ENCODE measurements around the gene TPRG1. TPM values are rescaled to one million over a fixed set of nuclear protein-coding genes. Genes with fewer than 3 reads are reported as not detected.

Gene TPRG1
- total RNA-seq, 1 experiment from 2014 or later, result 0.35 TPM

- no peak for DNase-seq
- Histone ChIP-seq H3K4me3 (ENCODE audit: insufficient read depth, low read depth, low read length) (no peak overlapping the region), H3K36me3 (replicated peaks; ENCODE audit: control insufficient read depth, insufficient read depth, low read length) (no peaks in the 10 kb centered on the region), H3K27me3 (ENCODE audit: control insufficient read depth, insufficient read depth, low read length) (no peaks in the 10 kb centered on the region)
These were observed 123.3 kb downstream of the TPRG1 start for GRCh38 chr3:189295089-189295488.

DNA sequence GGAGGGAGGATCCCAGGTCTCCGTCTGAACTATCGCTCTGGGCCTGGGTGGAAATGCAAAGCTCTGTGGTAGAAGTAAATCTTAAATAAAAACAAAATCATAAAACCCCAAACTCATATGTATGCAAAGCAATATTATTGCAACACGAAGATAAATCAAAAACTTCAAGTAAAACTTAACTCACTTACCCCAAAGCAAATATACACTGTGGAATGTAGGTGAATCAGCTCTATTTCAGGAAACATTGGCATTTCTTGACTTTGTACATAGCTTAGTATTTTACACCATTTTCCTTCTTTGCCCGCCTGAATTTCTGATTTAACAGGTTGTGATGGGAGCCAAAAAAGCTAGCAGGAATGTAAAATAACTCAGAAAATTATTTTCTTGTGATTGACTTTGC is 126.2 kb downstream of the TPRG1 start:
- DNase-seq, result no peak
- H3K4me3 ChIP-seq (ENCODE audit: insufficient read depth, low read depth, low read length), result no peak overlapping the region
- H3K27me3 ChIP-seq (ENCODE audit: control insufficient read depth, insufficient read depth, low read length), result no peaks in the 10 kb centered on the region
- no peaks in the 10 kb centered on the region for H3K36me3 ChIP-seq (replicated peaks; ENCODE audit: control insufficient read depth, insufficient read depth, low read length)

DNA sequence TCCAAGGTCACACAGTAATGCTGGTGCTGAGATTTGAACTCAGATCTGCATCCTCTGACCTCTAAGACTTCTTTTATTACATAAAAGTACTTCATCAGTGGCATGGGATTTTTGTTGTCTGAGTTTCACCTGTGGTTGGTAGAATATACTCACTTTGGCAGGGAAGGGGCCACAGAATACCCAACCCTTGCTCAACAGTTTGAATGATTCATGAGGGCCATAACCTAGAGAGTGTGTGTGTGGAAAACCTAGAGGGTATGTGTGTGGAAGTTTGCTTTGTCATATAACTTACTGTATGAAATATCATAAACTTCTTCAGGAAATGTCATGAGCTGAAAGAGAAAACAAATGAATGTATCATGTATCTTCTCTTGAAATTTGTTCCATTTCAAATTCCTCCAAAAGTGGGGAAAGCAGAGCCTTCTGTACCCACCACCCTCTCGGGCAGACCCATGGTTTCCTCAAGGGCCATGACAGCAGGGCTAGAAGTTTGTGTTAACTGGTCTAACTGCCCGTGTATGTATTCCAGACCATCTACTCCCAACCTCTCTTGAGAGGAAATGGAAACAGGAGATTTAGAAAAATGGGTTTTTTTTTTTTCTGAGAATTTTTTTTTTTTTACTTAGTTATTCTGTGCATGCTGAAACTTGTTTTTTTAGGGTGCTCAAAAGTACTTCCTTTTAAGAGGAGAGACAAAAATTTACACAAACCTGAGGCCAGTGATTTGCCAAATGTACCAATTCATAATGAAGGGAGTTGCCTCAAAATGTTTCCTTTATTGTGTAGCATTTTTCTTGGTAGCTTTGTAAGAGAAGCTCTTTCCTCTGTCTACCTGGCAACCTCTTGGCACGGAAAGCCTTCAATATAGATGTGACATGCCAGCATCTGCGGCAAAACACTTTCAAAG is 127.0 kb downstream of the TPRG1 start:
- Histone ChIP-seq H3K36me3 (replicated peaks; ENCODE audit: control insufficient read depth, insufficient read depth, low read length) (no peaks in the 10 kb centered on the region), H3K4me3 (ENCODE audit: insufficient read depth, low read depth, low read length) (no peak overlapping the region)
- DNase-seq, result no peak

DNA sequence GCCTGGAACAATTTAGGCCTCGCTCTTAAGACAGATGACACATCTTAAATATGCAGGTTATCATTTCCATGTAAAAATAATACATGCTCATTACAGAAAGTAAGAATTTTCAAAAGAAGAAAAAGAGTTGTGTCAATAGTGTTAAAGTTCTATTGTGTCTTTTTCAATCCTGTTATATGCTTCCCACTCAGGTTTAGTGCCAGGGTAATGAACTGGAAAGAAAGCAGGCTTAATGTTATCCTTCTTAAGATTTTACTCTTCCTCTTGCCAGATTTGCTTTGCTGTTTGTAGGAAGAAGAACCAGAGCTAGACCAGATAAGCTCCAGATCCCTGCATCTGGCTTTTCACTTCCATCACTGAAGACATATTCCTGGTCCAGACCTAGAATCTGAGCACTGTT is 128.6 kb downstream of the TPRG1 start:
- H3K36me3 ChIP-seq (replicated peaks; ENCODE audit: control insufficient read depth, insufficient read depth, low read length), result no peaks in the 10 kb centered on the region
- H3K27me3 ChIP-seq (ENCODE audit: control insufficient read depth, insufficient read depth, low read length), result no peaks in the 10 kb centered on the region
- DNase-seq, result no peak
- no peak overlapping the region for H3K4me3 ChIP-seq (ENCODE audit: insufficient read depth, low read depth, low read length)

More for the DNA sequence above, 127.0 kb downstream of the TPRG1 start:
- H3K27me3 ChIP-seq (ENCODE audit: control insufficient read depth, insufficient read depth, low read length), result no peaks in the 10 kb centered on the region

- no peak overlapping the region for H3K4me3 ChIP-seq (ENCODE audit: insufficient read depth, low read depth, low read length)
These were observed 129.7 kb downstream of the TPRG1 start for GRCh38 chr3:189301479-189301878.

GRCh38 chr3:189303584-189303983 is 131.8 kb downstream of the TPRG1 start:
- no peaks in the 10 kb centered on the region for H3K36me3 ChIP-seq (replicated peaks; ENCODE audit: control insufficient read depth, insufficient read depth, low read length)
- H3K27me3 ChIP-seq (ENCODE audit: control insufficient read depth, insufficient read depth, low read length), result no peaks in the 10 kb centered on the region
- DNase-seq, result no peak
- H3K4me3 ChIP-seq (ENCODE audit: insufficient read depth, low read depth, low read length), result no peak overlapping the region

More at GRCh38 chr3:189301479-189301878, 129.7 kb downstream of the TPRG1 start:
- no peaks in the 10 kb centered on the region for H3K27me3 ChIP-seq (ENCODE audit: control insufficient read depth, insufficient read depth, low read length)
- no peak for DNase-seq
- H3K36me3 ChIP-seq (replicated peaks; ENCODE audit: control insufficient read depth, insufficient read depth, low read length), result no peaks in the 10 kb centered on the region

GRCh38 chr3:189304465-189305351 is 132.9 kb downstream of the TPRG1 start:
- no peak for DNase-seq
- Histone ChIP-seq H3K36me3 (replicated peaks; ENCODE audit: control insufficient read depth, insufficient read depth, low read length) (no peaks in the 10 kb centered on the region), H3K4me3 (ENCODE audit: insufficient read depth, low read depth, low read length) (no peak overlapping the region), H3K27me3 (ENCODE audit: control insufficient read depth, insufficient read depth, low read length) (no peaks in the 10 kb centered on the region)

GRCh38 chr3:189305412-189305811 is 133.6 kb downstream of the TPRG1 start:
- Histone ChIP-seq H3K36me3 (replicated peaks; ENCODE audit: control insufficient read depth, insufficient read depth, low read length) (no peaks in the 10 kb centered on the region), H3K27me3 (ENCODE audit: control insufficient read depth, insufficient read depth, low read length) (no peaks in the 10 kb centered on the region), H3K4me3 (ENCODE audit: insufficient read depth, low read depth, low read length) (no peak overlapping the region)
- no peak for DNase-seq

DNA sequence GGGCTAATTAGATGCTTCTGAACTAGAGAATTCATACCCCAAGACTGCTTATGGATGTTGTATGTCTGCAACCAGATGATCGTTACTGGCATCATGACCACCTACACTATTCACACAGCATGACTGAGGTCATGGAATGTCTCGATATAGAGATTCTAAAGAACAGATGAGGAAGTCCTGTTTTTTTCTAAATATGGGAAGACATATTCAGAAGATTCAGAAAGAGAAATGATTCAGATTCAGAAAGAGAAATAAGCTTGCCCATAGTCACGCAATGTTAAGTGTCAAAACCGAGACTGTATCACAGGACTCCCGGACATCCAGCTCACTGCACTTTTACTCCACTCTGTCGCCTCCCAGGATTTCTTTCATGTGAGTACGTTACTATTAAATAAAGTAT is 136.2 kb downstream of the TPRG1 start:
- Histone ChIP-seq H3K27me3 (ENCODE audit: control insufficient read depth, insufficient read depth, low read length) (no peaks in the 10 kb centered on the region), H3K4me3 (ENCODE audit: insufficient read depth, low read depth, low read length) (no peak overlapping the region), H3K36me3 (replicated peaks; ENCODE audit: control insufficient read depth, insufficient read depth, low read length) (no peaks in the 10 kb centered on the region)
- no peak for DNase-seq

- Histone ChIP-seq H3K36me3 (replicated peaks; ENCODE audit: control insufficient read depth, insufficient read depth, low read length) (no peaks in the 10 kb centered on the region), H3K27me3 (ENCODE audit: control insufficient read depth, insufficient read depth, low read length) (no peaks in the 10 kb centered on the region), H3K4me3 (ENCODE audit: insufficient read depth, low read depth, low read length) (no peak overlapping the region)
- no peak for DNase-seq
These were observed 136.8 kb downstream of the TPRG1 start for GRCh38 chr3:189308608-189309007.

GRCh38 chr3:189309400-189309975 is 137.7 kb downstream of the TPRG1 start:
- no peak for DNase-seq
- H3K27me3 ChIP-seq (ENCODE audit: control insufficient read depth, insufficient read depth, low read length), result no peaks in the 10 kb centered on the region
- no peak overlapping the region for H3K4me3 ChIP-seq (ENCODE audit: insufficient read depth, low read depth, low read length)
- no peaks in the 10 kb centered on the region for H3K36me3 ChIP-seq (replicated peaks; ENCODE audit: control insufficient read depth, insufficient read depth, low read length)

GRCh38 chr3:189311521-189311920 is 139.8 kb downstream of the TPRG1 start:
- Histone ChIP-seq H3K27me3 (ENCODE audit: control insufficient read depth, insufficient read depth, low read length) (no peaks in the 10 kb centered on the region), H3K36me3 (replicated peaks; ENCODE audit: control insufficient read depth, insufficient read depth, low read length) (no peaks in the 10 kb centered on the region), H3K4me3 (ENCODE audit: insufficient read depth, low read depth, low read length) (no peak overlapping the region)
- no peak for DNase-seq

DNA sequence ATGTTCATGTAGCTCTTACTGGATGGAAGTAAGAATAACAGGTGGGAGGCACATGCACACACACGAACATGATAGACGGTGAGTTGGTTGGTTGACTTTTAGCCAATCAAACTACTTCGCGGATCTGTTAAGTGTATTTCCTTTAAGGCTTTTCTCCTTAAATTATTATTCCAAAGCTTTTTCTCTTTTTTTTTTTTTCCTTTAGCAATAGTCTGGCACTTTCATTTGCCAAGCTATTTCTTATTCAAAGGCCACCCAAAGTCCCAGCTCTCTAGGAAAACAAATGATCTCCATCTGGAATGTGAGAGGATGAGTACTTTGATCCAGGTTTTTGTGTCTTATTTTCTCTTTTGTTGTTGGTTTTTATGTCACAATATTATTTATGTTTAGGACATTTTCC is 141.1 kb downstream of the TPRG1 start:
- no peaks in the 10 kb centered on the region for H3K36me3 ChIP-seq (replicated peaks; ENCODE audit: control insufficient read depth, insufficient read depth, low read length)
- no peak for DNase-seq
- H3K4me3 ChIP-seq (ENCODE audit: insufficient read depth, low read depth, low read length), result no peak overlapping the region
- H3K27me3 ChIP-seq (ENCODE audit: control insufficient read depth, insufficient read depth, low read length), result no peaks in the 10 kb centered on the region

DNA sequence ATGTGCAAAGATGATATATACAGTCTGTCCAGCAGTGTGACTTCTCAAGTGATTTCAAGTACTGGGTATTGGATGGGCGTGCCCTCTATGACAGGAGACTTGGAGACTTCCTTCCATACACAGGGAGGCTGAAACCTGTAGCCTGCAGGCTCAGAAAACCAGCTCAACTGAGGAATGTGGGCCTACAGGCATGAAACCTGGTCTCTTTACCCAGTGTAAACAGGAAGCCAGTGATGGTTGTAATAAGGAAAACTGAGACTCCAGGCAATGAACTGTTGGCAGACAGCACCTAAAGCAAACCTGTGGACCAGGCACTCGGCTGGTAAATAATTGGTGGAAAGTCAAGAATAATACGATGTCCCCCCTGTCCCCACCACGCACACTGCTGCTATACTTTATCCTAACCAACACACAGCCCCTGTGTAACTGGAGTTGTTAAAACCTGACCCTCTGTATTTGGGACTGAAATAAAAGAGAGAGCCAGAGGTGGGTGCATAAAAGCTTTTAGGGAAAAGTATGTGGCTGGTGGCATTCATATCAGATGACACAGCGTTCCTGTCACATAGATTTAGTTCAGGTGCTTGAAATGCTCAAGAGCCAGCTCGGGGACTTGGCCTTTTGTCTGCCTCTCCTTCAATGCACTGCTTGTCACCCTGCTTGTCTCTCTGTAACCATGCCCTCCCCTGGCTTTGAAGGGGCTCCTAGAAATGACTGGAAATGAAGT is 144.7 kb downstream of the TPRG1 start:
- Histone ChIP-seq H3K4me3 (ENCODE audit: insufficient read depth, low read depth, low read length) (no peak overlapping the region), H3K27me3 (ENCODE audit: control insufficient read depth, insufficient read depth, low read length) (no peaks in the 10 kb centered on the region)
- DNase-seq, result no peak

More for the DNA sequence above, 144.7 kb downstream of the TPRG1 start:
- no peaks in the 10 kb centered on the region for H3K36me3 ChIP-seq (replicated peaks; ENCODE audit: control insufficient read depth, insufficient read depth, low read length)

All from H7 (cell line).